ENCODE measurements around the gene GNMT. TPM values are rescaled to one million over a fixed set of nuclear protein-coding genes. Genes with fewer than 3 reads are reported as not detected.
"Not testable (repeated sequence)": the region's sequence is repeated elsewhere in the genome, so short reads cannot be mapped to it uniquely, and the experiment has no call there.

The GNMT gene
- polyA plus RNA-seq, 3 donors, result 0.57 to 1.9 (median 1.5) TPM

DNA sequence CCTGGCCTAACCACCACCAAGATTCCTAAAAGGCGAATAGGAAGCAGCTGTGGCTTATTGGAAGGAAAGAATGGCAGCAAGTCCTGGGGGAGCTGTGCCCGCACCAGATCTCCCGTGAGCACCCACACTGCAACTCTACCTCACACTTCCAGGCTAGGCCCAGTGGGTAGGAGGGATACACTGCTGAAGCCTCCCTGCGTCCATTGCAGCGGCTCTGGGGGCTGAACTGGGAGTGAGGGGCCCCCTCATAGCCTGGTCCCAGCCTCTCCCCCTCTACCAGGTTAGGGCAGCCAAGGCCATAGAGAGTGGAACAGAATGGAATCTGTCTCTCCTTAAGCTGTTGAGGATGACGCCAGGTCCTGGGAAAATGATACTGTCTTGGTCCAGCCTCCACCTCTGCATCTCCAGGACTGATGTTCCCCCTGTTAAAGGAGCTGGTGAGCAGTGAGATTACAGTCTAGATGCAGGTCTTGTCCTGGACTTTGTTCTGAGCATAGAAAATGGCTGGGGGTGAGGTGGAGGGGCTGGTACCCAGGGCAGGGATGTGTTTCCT, 20.0 kb upstream of the GNMT start:
- DNase-seq, result no peak

DNA sequence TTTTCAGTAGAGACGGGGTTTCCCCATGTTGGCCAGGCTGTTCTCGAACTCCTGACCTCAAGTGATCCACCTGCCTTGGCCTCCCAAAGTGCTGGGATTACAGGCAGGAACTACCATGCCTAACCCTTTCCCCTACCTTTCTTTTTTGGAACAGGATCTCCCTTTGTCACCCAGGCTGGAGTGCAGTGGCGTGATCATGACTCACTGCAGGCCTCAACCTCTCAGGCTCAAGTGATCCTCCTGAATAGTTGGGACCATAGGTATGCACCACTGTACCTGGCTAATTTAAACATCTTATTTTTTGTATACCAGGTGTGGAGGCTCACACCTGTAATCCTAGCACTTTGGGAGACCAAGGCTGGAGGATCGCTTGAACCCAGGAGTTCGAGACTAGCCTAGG, 19.2 kb upstream of the GNMT start:
- DNase-seq, result not testable (repeated sequence)

- DNase-seq, result no peak
Measured at GRCh38 chr6:42942444-42942843, 18.1 kb upstream of the GNMT start.

GRCh38 chr6:42947950-42948349, 12.6 kb upstream of the GNMT start:
- no peak for DNase-seq

GRCh38 chr6:42952389-42952788, 8.2 kb upstream of the GNMT start:
- no peak for DNase-seq

- DNase-seq, result not testable (repeated sequence)
Measured at GRCh38 chr6:42954405-42954804, 6.1 kb upstream of the GNMT start.

DNA sequence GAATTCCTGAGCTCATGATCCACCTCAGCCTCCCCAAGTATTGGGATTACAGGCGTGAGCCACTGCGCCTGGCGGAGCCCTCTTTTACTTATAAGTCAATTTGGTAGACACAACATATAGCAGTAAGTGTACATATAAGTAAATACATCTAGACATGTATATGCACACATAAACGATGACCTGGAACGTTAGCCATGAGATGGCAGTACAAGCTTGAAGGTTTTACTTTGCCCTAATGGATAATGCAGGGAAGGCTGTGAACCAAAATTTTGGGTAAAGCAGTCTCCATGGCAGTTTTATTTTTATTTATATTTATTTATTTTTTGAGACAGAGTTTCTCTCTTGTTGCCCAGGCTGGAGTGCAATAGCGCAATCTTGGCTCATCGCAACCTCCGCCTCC, 2.4 kb upstream of the GNMT start:
- no peak for DNase-seq

DNA sequence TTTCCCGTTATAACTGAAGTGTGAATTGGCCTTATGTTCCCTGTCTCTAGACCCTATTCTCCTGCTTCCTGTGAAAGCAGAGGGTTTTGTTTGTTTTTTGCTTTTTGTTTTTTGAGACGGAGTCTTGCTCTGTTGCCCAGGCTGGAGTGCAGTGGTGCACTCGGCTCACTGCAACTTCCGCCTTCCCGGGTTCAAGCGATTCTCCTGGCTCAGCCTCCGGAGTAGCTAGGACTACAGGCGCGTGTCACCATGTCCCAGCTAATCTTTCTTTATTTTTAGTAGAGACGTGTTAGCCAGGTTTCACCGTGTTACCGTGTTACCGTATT, 674 bp upstream of the GNMT start:
- DNase-seq, result no peak

GRCh38 chr6:42961020-42961470, 491 bp downstream of the GNMT start:
- DNase-seq, result no peak

GRCh38 chr6:42962096-42962495, 1.5 kb downstream of the GNMT start:
- no peak for DNase-seq

- DNase-seq, result no peak
Measured at GRCh38 chr6:42962502-42963178, 2.1 kb downstream of the GNMT start.

GRCh38 chr6:42963179-42963854, 2.8 kb downstream of the GNMT start:
- DNase-seq, result no peak

GRCh38 chr6:42963855-42964605, 3.5 kb downstream of the GNMT start:
- DNase-seq, result no peak

DNA sequence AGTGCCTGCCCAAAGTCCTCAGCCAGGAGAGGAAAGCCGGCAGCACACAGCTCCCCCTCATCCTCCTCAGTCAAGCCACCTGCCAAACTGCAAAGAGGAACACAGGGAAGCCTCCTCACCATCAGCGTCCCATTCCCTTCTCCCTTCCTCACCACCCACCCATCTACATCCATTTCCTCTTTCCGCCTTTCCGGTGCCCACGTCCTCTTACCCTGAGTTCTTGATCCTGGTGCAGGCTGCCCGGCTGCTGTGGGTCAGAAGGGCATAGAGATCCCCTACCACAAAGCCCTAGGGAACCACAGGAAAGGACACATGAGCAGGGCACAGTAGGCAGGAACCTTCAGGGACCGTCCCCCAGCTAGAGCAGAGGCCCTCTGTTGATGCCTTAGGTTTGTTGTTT, 6.0 kb downstream of the GNMT start:
- no peak for DNase-seq

- DNase-seq, result no peak
Measured at GRCh38 chr6:42967228-42967627, 6.7 kb downstream of the GNMT start.

DNA sequence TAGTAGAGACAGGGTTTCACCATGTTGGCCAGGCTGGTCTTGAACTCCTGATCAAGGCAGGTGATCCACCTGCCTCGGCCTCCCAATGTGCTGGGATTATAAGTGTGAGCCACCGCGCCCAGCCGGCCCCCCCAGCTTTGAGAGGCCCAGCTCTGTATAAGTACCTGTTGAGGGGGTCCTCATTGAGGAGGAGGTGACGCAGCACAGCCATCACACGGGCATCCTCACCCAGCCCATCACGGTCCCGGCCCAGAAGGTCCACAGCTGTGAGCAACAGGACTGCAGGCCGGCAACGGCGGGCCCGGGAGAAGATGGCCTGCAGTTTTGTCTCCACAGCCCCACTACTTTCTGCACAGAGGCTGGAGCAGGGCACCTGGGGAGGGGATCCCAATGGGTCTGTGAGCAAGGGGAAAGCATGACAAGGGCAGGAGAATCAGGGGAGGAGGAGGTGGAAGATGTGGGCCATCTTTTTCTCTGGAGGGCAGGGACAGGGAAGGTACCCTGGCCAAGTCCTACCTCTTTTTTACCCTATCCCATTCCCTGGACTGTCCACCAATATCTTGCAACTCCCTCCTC, 7.7 kb downstream of the GNMT start:
- no peak for DNase-seq

GRCh38 chr6:42968783-42969182, 8.2 kb downstream of the GNMT start:
- no peak for DNase-seq

DNA sequence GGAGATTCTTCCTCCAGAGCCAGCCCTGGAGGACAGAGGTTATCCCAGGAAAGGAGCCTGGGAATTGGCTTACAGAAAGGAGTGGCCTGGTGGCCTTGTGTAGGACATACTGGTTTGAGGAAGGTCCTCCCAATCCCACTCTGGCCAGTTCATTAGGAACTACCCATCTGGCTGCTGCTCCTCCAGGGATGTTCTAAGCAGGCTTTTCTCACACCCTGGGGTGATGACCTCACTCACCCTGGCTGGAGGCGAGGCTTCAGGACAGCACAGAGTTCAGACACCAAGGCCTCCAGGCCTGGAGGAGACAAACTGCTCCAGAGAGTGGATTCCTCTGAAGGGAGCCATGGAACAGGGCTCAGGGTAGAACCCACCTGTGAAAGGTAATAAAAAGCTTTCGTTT, 8.9 kb downstream of the GNMT start:
- no peak for DNase-seq

DNA sequence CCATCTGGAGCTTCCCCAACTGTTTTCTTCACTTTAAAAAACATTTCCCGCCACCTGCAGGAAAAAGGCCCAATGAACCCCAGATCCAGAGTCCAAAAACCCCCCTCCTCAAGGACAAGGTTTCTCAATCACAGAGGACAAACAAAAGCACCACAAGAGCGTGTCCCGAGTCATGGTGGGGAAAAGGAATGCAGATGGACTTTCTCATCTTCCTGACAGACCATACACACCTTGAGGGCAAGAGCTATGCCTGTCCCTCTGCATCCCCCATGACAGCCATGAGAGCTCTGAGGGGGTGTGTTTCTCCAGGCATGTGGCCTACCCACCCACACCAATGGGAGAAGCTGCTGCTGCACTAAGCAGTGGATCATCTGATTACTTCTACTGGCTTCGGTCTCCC, 9.4 kb downstream of the GNMT start:
- no peak for DNase-seq

DNA sequence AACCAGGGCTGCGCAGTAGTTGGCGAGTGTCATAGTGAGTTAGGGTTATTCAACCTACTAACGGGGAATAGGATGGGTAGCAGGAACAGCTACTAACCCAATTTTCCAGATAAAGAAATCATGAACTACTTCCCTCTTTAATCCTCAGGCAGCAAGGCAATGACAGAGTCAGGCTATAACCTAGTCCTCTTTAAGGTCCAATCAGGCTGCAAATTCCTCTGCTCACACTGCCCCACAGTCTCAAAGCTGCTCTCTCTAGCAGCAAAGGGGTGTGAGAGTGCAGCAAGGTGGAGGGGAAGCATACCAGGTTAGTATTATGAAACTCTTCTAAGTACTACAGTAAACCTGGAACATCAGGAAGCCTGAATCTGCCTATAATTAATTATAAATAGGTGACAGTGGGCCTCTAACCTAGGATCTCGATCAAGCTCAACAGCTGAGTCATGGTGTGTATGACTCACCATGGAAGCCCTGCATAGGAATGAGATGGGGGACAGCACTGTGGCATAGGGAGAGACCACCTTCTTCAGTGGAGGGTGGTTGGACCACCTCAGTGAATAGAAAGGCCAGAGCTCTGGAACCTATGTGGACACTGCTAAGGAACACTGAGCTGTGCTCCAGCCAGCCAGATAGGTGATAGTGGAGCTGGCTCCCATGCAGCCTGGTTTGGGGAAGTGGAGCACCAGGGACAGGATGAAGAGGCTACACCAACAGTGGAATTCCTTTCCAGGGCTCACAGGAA, 10.5 kb downstream of the GNMT start:
- no peak for DNase-seq

DNA sequence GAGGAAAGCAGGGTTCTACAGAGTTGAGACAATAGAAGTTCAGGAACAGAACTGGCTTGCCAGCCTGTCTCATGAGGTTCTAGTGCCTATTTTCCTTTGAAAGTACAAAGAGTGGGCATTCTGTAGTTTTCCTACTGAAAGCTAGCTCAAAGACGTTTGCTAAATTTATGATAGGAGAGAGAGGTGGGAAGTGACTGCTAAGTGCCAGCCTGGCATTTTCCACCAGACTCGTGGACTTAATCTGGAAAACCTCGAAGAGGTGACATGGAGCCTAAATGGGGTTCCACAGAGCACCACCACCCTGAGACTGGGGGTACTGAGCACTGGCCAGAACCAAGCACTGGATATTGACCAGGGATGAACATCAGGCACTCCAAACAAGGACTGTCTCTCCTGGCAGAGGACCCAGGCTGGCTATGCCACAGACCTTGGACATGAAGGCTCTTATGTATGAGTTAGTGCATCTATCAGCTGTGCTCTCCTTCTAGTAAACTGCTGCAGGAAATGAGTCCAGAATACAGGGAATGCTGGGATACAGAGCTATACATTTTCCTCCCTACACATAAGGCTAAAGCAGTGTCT, 11.3 kb downstream of the GNMT start:
- no peak for DNase-seq

Measured in renal pelvis (tissue), 4 donors.